ENCODE data around the gene HIF1AN. TPM values are rescaled to one million over a fixed set of nuclear protein-coding genes. Genes with fewer than 3 reads are reported as not detected.

Gene HIF1AN
- total RNA-seq, 1 experiment from 2014 or later = 58.7 TPM

- Histone ChIP-seq H3K4ac (ENCODE audit: low read depth, low read length) (no peak overlapping the region), H3K79me1 (ENCODE audit: insufficient read depth, low read depth, low read length, poor library complexity, severe bottlenecking) (no peaks in the 10 kb centered on the region), H2BK5ac (ENCODE audit: insufficient read length, low read length) (no peak overlapping the region), H4K91ac (ENCODE audit: insufficient read length, low read depth, low read length) (no peak overlapping the region), H3K27ac (ENCODE audit: insufficient read length, low read depth, low read length) (no peak overlapping the region), H3K9me3 (ENCODE audit: control insufficient read depth, low read depth, low read length) (no peaks in the 10 kb centered on the region), H3K4me1 (ENCODE audit: insufficient read depth, low read length) (no peaks in the 10 kb centered on the region), H3K27me3 (ENCODE audit: insufficient read depth, low read length) (no peaks in the 10 kb centered on the region), H2BK120ac (ENCODE audit: low read depth, low read length, poor library complexity, severe bottlenecking) (no peak overlapping the region), H3T11ph (ENCODE audit: low read length) (no peak overlapping the region), H3K23ac (ENCODE audit: insufficient read length, low read depth, low read length) (no peak overlapping the region), H4K20me1 (ENCODE audit: control insufficient read depth, insufficient read depth, insufficient read length) (no peaks in the 10 kb centered on the region), H2BK15ac (ENCODE audit: low read depth, low read length) (no peak overlapping the region), H3K56ac (ENCODE audit: insufficient read length, low read depth, low read length) (no peak overlapping the region), H3K4me2 (ENCODE audit: insufficient read depth, insufficient read length, low read length) (no peak overlapping the region), H2BK12ac (ENCODE audit: insufficient read length, low read depth, low read length) (no peak overlapping the region), H3K18ac (ENCODE audit: insufficient read length, low read depth, low read length) (no peak overlapping the region), H2BK20ac (ENCODE audit: low read depth, low read length, poor library complexity, severe bottlenecking) (no peak overlapping the region), H3K23me2 (ENCODE audit: insufficient read length, low read depth, low read length, poor library complexity, severe bottlenecking) (no peaks in the 10 kb centered on the region), H2AFZ (ENCODE audit: low read length) (no peak overlapping the region), H3K14ac (ENCODE audit: insufficient read depth, low read length) (no peak overlapping the region), H4K5ac (ENCODE audit: insufficient read length, low read depth, low read length) (no peak overlapping the region), H4K8ac (replicated peaks; ENCODE audit: insufficient read length, low read depth, low read length) (no peak overlapping the region), H3K79me2 (ENCODE audit: insufficient read depth, low read length) (no peaks in the 10 kb centered on the region), H3K9ac (ENCODE audit: extremely low read depth, insufficient read length, low read length) (no peak overlapping the region), H2AK5ac (ENCODE audit: insufficient read length, low read length) (no peak overlapping the region)
- no peak for TF ChIP-seq CTCF (conservative IDR thresholded peaks at IDR 0.05)
- no peaks in the 10 kb centered on the region for H3K9me3 Mint-ChIP-seq
- no peak for DNase-seq
- no peak overlapping the region for H3K4me3 Mint-ChIP-seq
- WGBS (ENCODE audit: extremely low coverage, insufficient read length, low lambda C conversion rate) = no CpG with 5 or more reads among the region's 2 CpGs
- peaks cover 91% of the 10 kb centered on the region for H3K27me3 Mint-ChIP-seq (ENCODE audit: low read depth)
- no peak overlapping the region for H3K27ac Mint-ChIP-seq
- H3K36me3 Mint-ChIP-seq (ENCODE audit: insufficient read depth in 1 of 3, low read depth in 3 of 3) = peaks cover 0 to 20% (median 0%) of the 10 kb centered on the region in 3 experiments; a peak in 3 of 7 replicates
- no peaks in the 10 kb centered on the region for H3K4me1 Mint-ChIP-seq
Observed at GRCh38 chr10:100496567-100496966, 39.2 kb upstream of the HIF1AN start.

Data from H9 (cell line).